ACC112 (cell line): ENCODE measurements around the gene GIMAP2.

Experiments
- H2AFZ ChIP-seq: fragments of 200-600 bp; sonication (generic); one replicate; pipeline ENCODE4 v1.6.0; 2017; ENCODE audit warnings: antibody characterized with exemption, low read length; ENCODE audit not compliant: unreplicated experiment
- H3K27ac ChIP-seq: fragments of 200-600 bp; sonication (generic); 2 replicates; pipeline ENCODE4 v1.5.1; 2014; ENCODE audit warnings: low read depth, mild to moderate bottlenecking, antibody characterized with exemption, low read length, moderate library complexity
- H3K27me3 ChIP-seq: fragments of 200-600 bp; sonication (generic); 2 replicates; pipeline ENCODE4 v1.6.1; 2014; ENCODE audit warnings: mild to moderate bottlenecking, antibody characterized with exemption, low read length, moderate library complexity, mixed read lengths; ENCODE audit not compliant: insufficient read depth
- H3K36me3 ChIP-seq: fragments of 200-600 bp; sonication (generic); 2 replicates; pipeline ENCODE4 v1.6.1; 2016; ENCODE audit warnings: mild to moderate bottlenecking, antibody characterized with exemption, low read length, moderate library complexity, mixed read lengths; ENCODE audit not compliant: insufficient read depth
- H3K4me1 ChIP-seq: fragments of 200-600 bp; sonication (generic); one replicate; pipeline ENCODE4 v1.6.1; 2016; ENCODE audit warnings: low read length, mixed read lengths; ENCODE audit not compliant: insufficient read depth, unreplicated experiment, control insufficient read depth
- H3K4me3 ChIP-seq: fragments of 200-600 bp; sonication (generic); 2 replicates; pipeline ENCODE4 v1.5.1; 2014; ENCODE audit warnings: mild to moderate bottlenecking, low read depth, low read length
- H3K79me2 ChIP-seq: fragments of 200-600 bp; sonication (generic); one replicate; pipeline ENCODE4 v1.6.0; 2016; ENCODE audit warnings: low read length; ENCODE audit not compliant: control insufficient read depth, unreplicated experiment, insufficient read depth

The GIMAP2 gene

DNA sequence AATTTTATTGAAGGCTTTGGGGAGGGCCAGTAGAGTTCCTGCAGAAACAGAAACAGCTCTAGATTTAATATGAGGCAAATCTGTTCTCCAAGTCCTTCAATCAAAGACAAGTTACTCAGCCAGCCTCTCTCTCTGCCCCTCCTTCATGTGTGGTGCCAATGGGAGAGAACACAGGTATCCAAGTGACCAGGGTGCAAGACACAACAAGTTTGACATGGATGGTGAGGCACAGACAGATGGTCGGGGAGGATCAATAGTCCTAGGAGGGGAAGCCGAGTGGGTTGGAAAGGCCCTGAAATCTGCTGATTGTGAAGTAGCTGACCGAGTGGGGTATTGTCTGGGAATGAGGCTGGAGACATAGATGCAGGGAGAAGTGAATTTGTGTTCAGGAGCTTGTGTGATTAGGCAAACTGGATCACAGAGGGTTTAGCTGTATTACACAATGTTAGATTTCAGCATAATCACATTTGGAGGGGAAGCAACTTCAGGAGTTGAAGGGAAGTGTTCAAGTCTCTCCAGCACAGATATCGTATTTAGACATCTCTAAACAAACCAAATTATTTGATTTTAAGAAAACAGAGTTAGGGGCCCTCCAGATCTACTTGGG, 32.4 kb downstream of the GIMAP2 start:
- no peaks in the 10 kb centered on the region for H3K27me3 ChIP-seq
- no peak overlapping the region for H2AFZ ChIP-seq
- H3K4me1 ChIP-seq: no peaks in the 10 kb centered on the region
- H3K4me3 ChIP-seq: no peak overlapping the region
- no peak overlapping the region for H3K27ac ChIP-seq
- no peaks in the 10 kb centered on the region for H3K79me2 ChIP-seq
- no peaks in the 10 kb centered on the region for H3K36me3 ChIP-seq

- no peaks in the 10 kb centered on the region for H3K4me1 ChIP-seq
- no peak overlapping the region for H2AFZ ChIP-seq
- no peak overlapping the region for H3K27ac ChIP-seq
- H3K4me3 ChIP-seq: no peak overlapping the region
- no peaks in the 10 kb centered on the region for H3K27me3 ChIP-seq
- H3K79me2 ChIP-seq: no peaks in the 10 kb centered on the region
- H3K36me3 ChIP-seq: no peaks in the 10 kb centered on the region
These were observed 33.9 kb downstream of the GIMAP2 start for GRCh38 chr7:150719436-150719835.

- Histone ChIP-seq H3K79me2 (no peaks in the 10 kb centered on the region), H3K36me3 (no peaks in the 10 kb centered on the region), H3K27me3 (no peaks in the 10 kb centered on the region), H3K27ac (no peak overlapping the region), H3K4me1 (no peaks in the 10 kb centered on the region), H3K4me3 (no peak overlapping the region), H2AFZ (no peak overlapping the region)
These were observed 34.7 kb downstream of the GIMAP2 start for GRCh38 chr7:150719960-150720891.

DNA sequence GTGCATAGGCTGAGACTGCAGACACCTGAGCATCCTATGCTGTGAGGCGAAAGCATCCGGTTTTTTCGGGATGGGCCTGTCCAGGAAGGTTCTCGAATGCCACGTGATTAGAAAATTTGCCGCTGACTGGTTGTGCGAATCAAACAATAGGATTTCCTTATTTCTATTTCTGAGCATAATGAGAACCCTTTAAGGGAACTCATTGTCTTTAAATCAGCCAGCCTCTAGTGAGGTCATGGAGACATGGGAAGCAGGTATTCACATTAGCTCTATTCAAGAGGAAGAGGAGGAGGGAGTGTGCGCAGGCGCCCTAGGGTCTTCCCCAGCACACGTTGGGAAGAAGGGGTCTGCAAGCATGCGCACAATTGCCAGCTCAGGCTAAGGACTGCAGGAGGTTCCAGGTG, 36.5 kb downstream of the GIMAP2 start:
- Histone ChIP-seq H3K27ac (no peak overlapping the region), H3K79me2 (no peaks in the 10 kb centered on the region), H3K4me3 (no peak overlapping the region), H3K27me3 (no peaks in the 10 kb centered on the region), H2AFZ (no peak overlapping the region), H3K36me3 (no peaks in the 10 kb centered on the region), H3K4me1 (no peaks in the 10 kb centered on the region)

- Histone ChIP-seq H3K27me3 (no peaks in the 10 kb centered on the region), H2AFZ (no peak overlapping the region), H3K79me2 (no peaks in the 10 kb centered on the region), H3K4me1 (no peaks in the 10 kb centered on the region), H3K4me3 (no peak overlapping the region), H3K27ac (no peak overlapping the region), H3K36me3 (no peaks in the 10 kb centered on the region)
These were observed 37.0 kb downstream of the GIMAP2 start for GRCh38 chr7:150722431-150722931.

- Histone ChIP-seq H3K79me2 (no peaks in the 10 kb centered on the region), H3K27ac (no peak overlapping the region), H2AFZ (no peak overlapping the region), H3K4me3 (no peak overlapping the region), H3K4me1 (no peaks in the 10 kb centered on the region), H3K36me3 (no peaks in the 10 kb centered on the region), H3K27me3 (no peaks in the 10 kb centered on the region)
These were observed 38.0 kb downstream of the GIMAP2 start for GRCh38 chr7:150723467-150723866.

DNA sequence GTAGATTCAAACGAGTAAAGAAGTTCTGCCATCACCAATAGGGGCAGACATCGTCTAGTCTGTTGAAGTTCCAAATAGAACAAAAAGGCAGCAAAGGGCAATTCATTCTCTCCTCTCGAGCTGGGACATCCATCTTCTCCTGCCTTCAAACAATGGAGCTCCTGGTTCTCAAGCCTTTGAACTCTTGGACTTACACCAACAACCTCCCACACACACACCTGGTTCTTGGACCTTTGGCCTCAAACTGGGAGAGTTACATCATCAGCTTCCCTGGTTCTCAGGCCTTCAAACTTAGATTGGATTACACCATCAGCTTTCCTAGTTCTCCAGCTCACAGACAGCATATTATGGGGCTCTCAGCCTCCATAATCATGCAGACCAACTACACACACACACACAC, 41.9 kb downstream of the GIMAP2 start:
- no peak overlapping the region for H3K4me3 ChIP-seq
- no peak overlapping the region for H2AFZ ChIP-seq
- H3K4me1 ChIP-seq: no peaks in the 10 kb centered on the region
- H3K36me3 ChIP-seq: no peaks in the 10 kb centered on the region
- no peak overlapping the region for H3K27ac ChIP-seq
- H3K79me2 ChIP-seq: no peaks in the 10 kb centered on the region
- no peaks in the 10 kb centered on the region for H3K27me3 ChIP-seq

DNA sequence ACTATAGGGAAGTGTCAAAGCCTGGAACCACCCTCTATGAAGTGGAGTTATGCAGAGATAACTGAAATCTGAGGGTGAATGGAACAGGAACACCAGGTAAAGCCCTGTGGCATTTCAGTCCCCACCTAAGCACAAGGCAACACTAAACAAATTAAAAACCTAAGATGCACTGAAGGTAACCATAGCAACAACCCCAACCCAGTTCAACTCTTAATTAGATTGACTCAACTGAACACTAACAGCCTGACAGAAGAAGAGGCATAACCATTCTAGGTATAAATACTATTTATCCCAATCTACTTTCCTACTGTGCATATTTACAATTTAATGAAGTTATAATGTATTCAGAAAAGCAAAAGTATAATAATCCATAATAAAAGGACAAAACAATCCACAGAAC, 42.5 kb downstream of the GIMAP2 start:
- Histone ChIP-seq H3K79me2 (no peaks in the 10 kb centered on the region), H3K27ac (no peak overlapping the region), H3K36me3 (no peaks in the 10 kb centered on the region), H3K27me3 (no peaks in the 10 kb centered on the region), H3K4me1 (no peaks in the 10 kb centered on the region), H2AFZ (no peak overlapping the region), H3K4me3 (no peak overlapping the region)

- Histone ChIP-seq H3K27ac (no peak overlapping the region), H3K36me3 (no peaks in the 10 kb centered on the region), H3K79me2 (no peaks in the 10 kb centered on the region), H3K4me1 (no peaks in the 10 kb centered on the region), H3K27me3 (no peaks in the 10 kb centered on the region), H3K4me3 (no peak overlapping the region), H2AFZ (no peak overlapping the region)
These were observed 43.1 kb downstream of the GIMAP2 start for GRCh38 chr7:150728609-150729008.

DNA sequence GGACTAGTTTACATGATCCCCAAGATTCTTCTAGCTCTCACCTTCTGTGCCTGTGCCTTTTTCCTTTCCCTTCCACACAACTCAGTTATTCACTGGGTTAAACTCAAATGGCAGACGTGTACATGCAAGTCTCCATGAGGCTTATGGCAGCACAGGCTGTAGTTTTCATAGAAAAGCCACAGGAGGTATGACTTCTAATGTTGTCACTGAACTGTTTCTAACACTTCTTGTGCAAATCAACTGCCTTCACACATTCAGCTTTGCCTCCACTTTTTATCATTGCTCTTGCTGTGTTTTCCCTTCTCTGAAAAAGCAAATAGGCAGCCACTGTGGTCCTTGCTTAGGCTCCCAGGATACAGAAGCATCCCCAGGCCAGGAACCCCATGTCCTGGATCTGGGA, 46.4 kb downstream of the GIMAP2 start:
- Histone ChIP-seq H3K4me1 (no peaks in the 10 kb centered on the region), H3K79me2 (no peaks in the 10 kb centered on the region), H3K27me3 (no peaks in the 10 kb centered on the region), H2AFZ (no peak overlapping the region), H3K27ac (no peak overlapping the region), H3K36me3 (no peaks in the 10 kb centered on the region), H3K4me3 (no peak overlapping the region)
